Uterus (tissue), 2 donors: ENCODE results near the gene CA10.

ENCODE experiments used
- CTCF ChIP-seq, 4 experiments: fragments of 200-600 bp in 2 of 4; fragments of 450-650 bp in 2 of 4; sonication (generic) in 2 of 4; IDR thresholded peaks; one replicate each; pipeline ENCODE4 v1.5.1; 2016 to 2019; ENCODE audit warnings: antibody characterized with exemption in 4 of 4, mild to moderate bottlenecking in 2 of 4, moderate library complexity in 1 of 4
- POLR2A ChIP-seq, 2 donors: fragments of 450-650 bp; IDR thresholded peaks; one replicate each; pipeline ENCODE4 v1.6.1; 2016; ENCODE audit warnings: antibody characterized with exemption in 2 of 2, mild to moderate bottlenecking in 1 of 2, moderate library complexity in 1 of 2

- TF ChIP-seq CTCF (IDR thresholded peaks at IDR 0.05) (no peak), POLR2A (IDR thresholded peaks at IDR 0.05) (no peak)
Observed at GRCh38 chr17:51650772-51651171, 507.7 kb downstream of the CA10 start.
